Measurements from ENCODE around the gene SLC9A3.

SLC9A3 gene

GRCh38 chr5:538801-539468 lies 14.7 kb upstream of the SLC9A3 start:
- no peak for DNase-seq (ENCODE audit: low read depth)

GRCh38 chr5:538271-538771 lies 14.1 kb upstream of the SLC9A3 start:
- DNase-seq (ENCODE audit: low read depth), result no peak

- no peak for DNase-seq (ENCODE audit: low read depth)
Observed at GRCh38 chr5:537621-538071, 13.4 kb upstream of the SLC9A3 start.

- no peak for DNase-seq (ENCODE audit: low read depth)
Observed at GRCh38 chr5:537098-537497, 12.8 kb upstream of the SLC9A3 start.

GRCh38 chr5:535846-536698 lies 11.8 kb upstream of the SLC9A3 start:
- no peak for DNase-seq (ENCODE audit: low read depth)

- no peak for DNase-seq (ENCODE audit: low read depth)
Observed at GRCh38 chr5:534743-535671, 10.8 kb upstream of the SLC9A3 start.

GRCh38 chr5:533955-534742 lies 9.9 kb upstream of the SLC9A3 start:
- DNase-seq (ENCODE audit: low read depth), result no peak

GRCh38 chr5:533243-533954 lies 9.2 kb upstream of the SLC9A3 start:
- no peak for DNase-seq (ENCODE audit: low read depth)

- DNase-seq (ENCODE audit: low read depth), result no peak
Observed at GRCh38 chr5:532521-533242, 8.4 kb upstream of the SLC9A3 start.

- no peak for DNase-seq (ENCODE audit: low read depth)
Observed at GRCh38 chr5:531749-532315, 7.6 kb upstream of the SLC9A3 start.

- no peak for DNase-seq (ENCODE audit: low read depth)
Observed at GRCh38 chr5:531101-531748, 7.0 kb upstream of the SLC9A3 start.

- no peak for DNase-seq (ENCODE audit: low read depth)
Observed at GRCh38 chr5:530001-530955, 6.0 kb upstream of the SLC9A3 start.

GRCh38 chr5:528629-529511 lies 4.6 kb upstream of the SLC9A3 start:
- no peak for DNase-seq (ENCODE audit: low read depth)

- no peak for DNase-seq (ENCODE audit: low read depth)
Observed at GRCh38 chr5:527646-528628, 3.7 kb upstream of the SLC9A3 start.

GRCh38 chr5:526456-527088 lies 2.3 kb upstream of the SLC9A3 start:
- DNase-seq (ENCODE audit: low read depth), result no peak

Measured in activated T-cell treated with anti-CD3 and anti-CD28 coated beads for 48 hours (primary cell).